ENCODE results near the gene GPR148. TPM values are rescaled to one million over a fixed set of nuclear protein-coding genes. Genes with fewer than 3 reads are reported as not detected.

GPR148 gene
- total and polyA plus RNA-seq, 2 experiments from 2014 or later = 0.16 TPM; not detected in 1

- TF ChIP-seq CTCF (conservative IDR thresholded peaks at IDR 0.05; ENCODE audit: low read depth in 2 of 2) = 0 out of 4 replicates have a peak, but pooled peaks of 1 of the 2 experiments have one; percentile 5
Measured at GRCh38 chr2:130720528-130720927, 8.3 kb upstream of the GPR148 start (continued).

DNA sequence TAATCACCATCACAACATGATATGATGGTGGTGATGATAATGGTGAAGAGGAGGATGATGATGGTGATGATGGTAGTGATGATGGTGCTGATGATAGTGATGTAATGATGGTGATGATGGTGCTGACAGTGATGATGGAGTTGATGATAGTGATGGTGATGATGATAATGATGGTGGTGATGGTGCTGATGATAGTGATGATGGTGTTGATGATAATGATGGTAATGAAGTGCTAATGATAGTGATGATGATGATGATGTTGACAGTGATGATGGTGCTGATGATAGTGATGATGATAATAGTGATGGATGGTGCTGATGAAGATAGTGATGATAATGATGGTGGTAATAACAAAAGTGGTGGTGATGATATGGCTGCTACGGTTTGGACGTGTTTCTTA, 4.4 kb upstream of the GPR148 start:
- peaks cover 7% of the 10 kb centered on the region; the same call in 2 of the 3 replicates for H3K9me3 Mint-ChIP-seq
- Histone ChIP-seq H3K4me2 (no peak overlapping the region), H3K9me2 (ENCODE audit: insufficient read depth) (0 out of 2 replicates have a peak, but pooled peaks cover 5% of the 10 kb centered on the region), H3K79me2 (replicated peaks; ENCODE audit: insufficient read depth) (no peaks in the 10 kb centered on the region), H2AFZ (no peak overlapping the region), H3K27ac (ENCODE audit: low read depth) (no peak overlapping the region), H3K27me3 (ENCODE audit: insufficient read depth) (peaks cover 15% of the 10 kb centered on the region), H3K36me3 (ENCODE audit: insufficient read depth) (no peaks in the 10 kb centered on the region), H3K4me1 (ENCODE audit: insufficient read depth) (no peaks in the 10 kb centered on the region; the same call in 1 of the 2 replicates), H3K4me3 (no peak overlapping the region), H3F3A (replicated peaks; ENCODE audit: low read depth) (no peaks in the 10 kb centered on the region), H4K20me1 (replicated peaks; ENCODE audit: insufficient read depth) (no peaks in the 10 kb centered on the region)
- ATAC-seq (no peak), DNase-seq (ENCODE audit: low spot score) (no peak)
- TF ChIP-seq POLR2AphosphoS5 (IDR thresholded peaks at IDR 0.05; ENCODE audit: low read depth) (no peak), CTCF (conservative IDR thresholded peaks at IDR 0.05; ENCODE audit: low read depth in 2 of 2) (no peak), ZNF331 (CRISPR knock-in tag; IDR thresholded peaks at IDR 0.05; ENCODE audit: low read depth) (no peak), CREB1 (CRISPR knock-in tag; IDR thresholded peaks at IDR 0.05; ENCODE audit: low read depth) (no peak), STAT1 (IDR thresholded peaks at IDR 0.05; ENCODE audit: unreplicated experiment) (no peak)
- TF ChIP-seq, protein P1, sequence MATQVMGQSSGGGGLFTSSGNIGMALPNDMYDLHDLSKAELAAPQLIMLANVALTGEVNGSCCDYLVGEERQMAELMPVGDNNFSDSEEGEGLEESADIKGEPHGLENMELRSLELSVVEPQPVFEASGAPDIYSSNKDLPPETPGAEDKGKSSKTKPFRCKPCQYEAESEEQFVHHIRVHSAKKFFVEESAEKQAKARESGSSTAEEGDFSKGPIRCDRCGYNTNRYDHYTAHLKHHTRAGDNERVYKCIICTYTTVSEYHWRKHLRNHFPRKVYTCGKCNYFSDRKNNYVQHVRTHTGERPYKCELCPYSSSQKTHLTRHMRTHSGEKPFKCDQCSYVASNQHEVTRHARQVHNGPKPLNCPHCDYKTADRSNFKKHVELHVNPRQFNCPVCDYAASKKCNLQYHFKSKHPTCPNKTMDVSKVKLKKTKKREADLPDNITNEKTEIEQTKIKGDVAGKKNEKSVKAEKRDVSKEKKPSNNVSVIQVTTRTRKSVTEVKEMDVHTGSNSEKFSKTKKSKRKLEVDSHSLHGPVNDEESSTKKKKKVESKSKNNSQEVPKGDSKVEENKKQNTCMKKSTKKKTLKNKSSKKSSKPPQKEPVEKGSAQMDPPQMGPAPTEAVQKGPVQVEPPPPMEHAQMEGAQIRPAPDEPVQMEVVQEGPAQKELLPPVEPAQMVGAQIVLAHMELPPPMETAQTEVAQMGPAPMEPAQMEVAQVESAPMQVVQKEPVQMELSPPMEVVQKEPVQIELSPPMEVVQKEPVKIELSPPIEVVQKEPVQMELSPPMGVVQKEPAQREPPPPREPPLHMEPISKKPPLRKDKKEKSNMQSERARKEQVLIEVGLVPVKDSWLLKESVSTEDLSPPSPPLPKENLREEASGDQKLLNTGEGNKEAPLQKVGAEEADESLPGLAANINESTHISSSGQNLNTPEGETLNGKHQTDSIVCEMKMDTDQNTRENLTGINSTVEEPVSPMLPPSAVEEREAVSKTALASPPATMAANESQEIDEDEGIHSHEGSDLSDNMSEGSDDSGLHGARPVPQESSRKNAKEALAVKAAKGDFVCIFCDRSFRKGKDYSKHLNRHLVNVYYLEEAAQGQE (IDR thresholded peaks at IDR 0.05; ENCODE audit: unreplicated experiment) = no peak
- H3K36me3 Mint-ChIP-seq (ENCODE audit: low read depth) = no peaks in the 10 kb centered on the region
- peaks cover 10% of the 10 kb centered on the region for H3K27me3 Mint-ChIP-seq (ENCODE audit: insufficient read depth, low read depth, poor library complexity)
- no peak overlapping the region for H3K4me3 Mint-ChIP-seq
- peaks cover 7% of the 10 kb centered on the region; the same call in 2 of the 3 replicates for H3K4me1 Mint-ChIP-seq
- H3K27ac Mint-ChIP-seq = no peak overlapping the region

All from GM23338 (cell line).